GM12891 (cell line): ENCODE measurements around the gene CNTNAP4.

ENCODE experiments used
- POLR2A ChIP-seq: IDR thresholded peaks from 2 replicates; pipeline ENCODE4 v1.6.1; 2011; ENCODE audit warnings: low read depth, low read length, control low read depth
- POLR2AphosphoS5 ChIP-seq: IDR thresholded peaks from 2 replicates; pipeline ENCODE4 v1.6.1; 2011; ENCODE audit warnings: low read depth, low read length, control low read depth
- SPI1 ChIP-seq: IDR thresholded peaks from 2 replicates; pipeline ENCODE4 v1.6.1; 2011; ENCODE audit warnings: low read depth, low read length, control low read depth
- TAF1 ChIP-seq: IDR thresholded peaks from 2 replicates; pipeline ENCODE4 v1.6.1; 2011; ENCODE audit warnings: low read depth, low read length, control low read depth

GRCh38 chr16:76487411-76488064 lies 210.3 kb downstream of the CNTNAP4 start:
- TF ChIP-seq TAF1 (no peak), POLR2AphosphoS5 (no peak), POLR2A (no peak), SPI1 (no peak)
